Calu3 (cell line): ENCODE data around the gene STIM1. TPM values are rescaled to one million over a fixed set of nuclear protein-coding genes. Genes with fewer than 3 reads are reported as not detected.

Experiments used
- BruUV-seq: library from RNA; stranded (reverse); fragments of 400-500 nt; replicated peaks from 2 replicates; lab custom pipeline; 2021; lab: Mats Ljungman, UMichigan
- CTCF ChIA-PET: fragments of 300-600 bp; sonication (Branson Sonifier 250); formaldehyde crosslinking; loops from one replicate; lab custom pipeline; 2022; ENCODE audit warnings: antibody characterized with exemption; lab: Charles Lee
- DNase-seq: peaks from one replicate; pipeline ENCODE4 v3.0.0; 2022
- H3K27ac Mint-ChIP-seq: one replicate; pipeline ENCODE4 v1.8.0; 2022; ENCODE audit warnings: mixed read lengths; ENCODE audit not compliant: unreplicated experiment
- H3K27me3 Mint-ChIP-seq: one replicate; pipeline ENCODE4 v1.8.0; 2022; ENCODE audit warnings: mixed read lengths; ENCODE audit not compliant: unreplicated experiment
- H3K36me3 Mint-ChIP-seq: one replicate; pipeline ENCODE4 v1.8.0; 2022; ENCODE audit warnings: mild to moderate bottlenecking, moderate library complexity, mixed read lengths; ENCODE audit not compliant: insufficient read depth, unreplicated experiment
- H3K4me1 Mint-ChIP-seq: one replicate; pipeline ENCODE4 v1.8.0; 2022; ENCODE audit warnings: mild to moderate bottlenecking, low read depth, mixed read lengths; ENCODE audit not compliant: unreplicated experiment
- H3K4me3 Mint-ChIP-seq: one replicate; pipeline ENCODE4 v1.8.0; 2022; ENCODE audit warnings: mild to moderate bottlenecking, low read depth, moderate library complexity, mixed read lengths; ENCODE audit not compliant: unreplicated experiment
- H3K9me3 Mint-ChIP-seq: one replicate; pipeline ENCODE4 v1.8.0; 2022; ENCODE audit warnings: low read depth, mixed read lengths; ENCODE audit not compliant: unreplicated experiment
- intact Hi-C: fragments of 100-400 bp; cut with micrococcal nuclease; formaldehyde crosslinking; loops from one replicate; pipeline ENCODE4 v1.10.0; 2022; ENCODE audit not compliant: unreplicated experiment
- total RNA-seq: library from RNA; stranded (reverse); gene quantifications from 2 replicates; pipeline ENCODE4 v1.2.3, GENCODE V29; 2022
- TF ChIP-seq, protein P1 (sequence below): fragments of 200-600 bp; IDR thresholded peaks from one replicate; pipeline ENCODE4 v1.8.0; 2022; ENCODE audit warnings: antibody characterized with exemption; ENCODE audit not compliant: unreplicated experiment

The STIM1 gene
- total RNA-seq, 1 experiment from 2014 or later, result 60.1 TPM

GRCh38 chr11:4019891-4020290 is 164.4 kb downstream of the STIM1 start:
- CTCF ChIA-PET, result no interaction called here
- Mint-ChIP-seq H3K36me3 (no peaks in the 10 kb centered on the region), H3K27me3 (no peaks in the 10 kb centered on the region), H3K9me3 (no peaks in the 10 kb centered on the region), H3K4me1 (no peaks in the 10 kb centered on the region), H3K27ac (no peak overlapping the region), H3K4me3 (no peak overlapping the region)
- TF ChIP-seq, protein P1, sequence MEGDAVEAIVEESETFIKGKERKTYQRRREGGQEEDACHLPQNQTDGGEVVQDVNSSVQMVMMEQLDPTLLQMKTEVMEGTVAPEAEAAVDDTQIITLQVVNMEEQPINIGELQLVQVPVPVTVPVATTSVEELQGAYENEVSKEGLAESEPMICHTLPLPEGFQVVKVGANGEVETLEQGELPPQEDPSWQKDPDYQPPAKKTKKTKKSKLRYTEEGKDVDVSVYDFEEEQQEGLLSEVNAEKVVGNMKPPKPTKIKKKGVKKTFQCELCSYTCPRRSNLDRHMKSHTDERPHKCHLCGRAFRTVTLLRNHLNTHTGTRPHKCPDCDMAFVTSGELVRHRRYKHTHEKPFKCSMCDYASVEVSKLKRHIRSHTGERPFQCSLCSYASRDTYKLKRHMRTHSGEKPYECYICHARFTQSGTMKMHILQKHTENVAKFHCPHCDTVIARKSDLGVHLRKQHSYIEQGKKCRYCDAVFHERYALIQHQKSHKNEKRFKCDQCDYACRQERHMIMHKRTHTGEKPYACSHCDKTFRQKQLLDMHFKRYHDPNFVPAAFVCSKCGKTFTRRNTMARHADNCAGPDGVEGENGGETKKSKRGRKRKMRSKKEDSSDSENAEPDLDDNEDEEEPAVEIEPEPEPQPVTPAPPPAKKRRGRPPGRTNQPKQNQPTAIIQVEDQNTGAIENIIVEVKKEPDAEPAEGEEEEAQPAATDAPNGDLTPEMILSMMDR, result no peak
- intact Hi-C loops, result no loop called here
- no peak for DNase-seq
- BruUV-seq, result no TSS peak

GRCh38 chr11:4022669-4023068 is 167.2 kb downstream of the STIM1 start:
- H3K4me3 Mint-ChIP-seq, result no peak overlapping the region
- CTCF ChIA-PET, result no interaction called here
- intact Hi-C loops, result no loop called here
- peaks cover 4% of the 10 kb centered on the region for H3K36me3 Mint-ChIP-seq
- no peak for DNase-seq
- TF ChIP-seq, protein P1, result no peak
- no peaks in the 10 kb centered on the region for H3K4me1 Mint-ChIP-seq
- no peaks in the 10 kb centered on the region for H3K9me3 Mint-ChIP-seq
- H3K27ac Mint-ChIP-seq, result no peak overlapping the region
- no peaks in the 10 kb centered on the region for H3K27me3 Mint-ChIP-seq
- BruUV-seq, result no TSS peak

GRCh38 chr11:4025248-4025966 is 169.9 kb downstream of the STIM1 start:
- CTCF ChIA-PET, result no interaction called here
- no peaks in the 10 kb centered on the region for H3K9me3 Mint-ChIP-seq
- intact Hi-C loops, result no loop called here
- DNase-seq, result no peak
- H3K4me3 Mint-ChIP-seq, result no peak overlapping the region
- H3K27ac Mint-ChIP-seq, result no peak overlapping the region
- peaks cover 4% of the 10 kb centered on the region for H3K36me3 Mint-ChIP-seq
- H3K4me1 Mint-ChIP-seq, result no peaks in the 10 kb centered on the region
- no TSS peak for BruUV-seq
- TF ChIP-seq, protein P1, result no peak
- H3K27me3 Mint-ChIP-seq, result no peaks in the 10 kb centered on the region

- DNase-seq, result no peak
- H3K4me1 Mint-ChIP-seq, result no peaks in the 10 kb centered on the region
- no peaks in the 10 kb centered on the region for H3K27me3 Mint-ChIP-seq
- CTCF ChIA-PET, result no interaction called here
- peaks cover 4% of the 10 kb centered on the region for H3K36me3 Mint-ChIP-seq
- H3K9me3 Mint-ChIP-seq, result no peaks in the 10 kb centered on the region
- H3K27ac Mint-ChIP-seq, result no peak overlapping the region
- no peak overlapping the region for H3K4me3 Mint-ChIP-seq
- BruUV-seq, result no TSS peak
- intact Hi-C loops, result no loop called here
- TF ChIP-seq, protein P1, result no peak
Measured at GRCh38 chr11:4025967-4026324, 170.5 kb downstream of the STIM1 start.
